KBM-7 (cell line): ENCODE measurements around the gene PRDM16.

Experiments used
- DNase-seq: peaks from one replicate; pipeline ENCODE4 v3.0.0-alpha.2; 2015
- in situ Hi-C: fragments of 300-500 bp; cut with MboI; formaldehyde crosslinking; loops from 2 replicates; pipeline ENCODE4 v1.14.3; 2020; ENCODE audit warnings: low sequenced_read_pairs, low pct_unique_long_range_greater_than_20kb, mixed read lengths

PRDM16 gene

DNA sequence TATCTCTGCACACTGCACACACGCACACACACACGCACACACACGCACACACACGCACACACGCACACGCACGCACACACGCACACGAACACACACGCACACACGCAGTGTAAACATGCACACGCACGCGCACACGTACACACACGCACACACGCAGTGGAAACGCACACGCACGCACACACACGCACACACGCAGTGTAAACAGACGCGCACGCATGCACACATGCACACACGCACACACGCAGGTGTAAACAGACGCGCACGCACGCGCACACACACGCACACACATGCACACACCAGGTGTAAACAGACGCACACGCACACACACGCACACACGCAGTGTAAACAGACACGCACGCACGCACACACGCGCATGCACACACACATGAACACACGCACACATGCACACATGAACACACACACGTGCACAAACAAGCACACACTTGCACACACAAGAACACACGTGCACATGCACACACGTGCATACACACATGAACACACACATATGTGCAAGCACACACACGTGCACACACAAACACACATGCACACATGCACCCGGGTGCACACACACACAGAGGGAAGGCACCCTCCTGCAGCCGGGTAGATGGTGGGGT is 45.2 kb downstream of the PRDM16 start:
- no peak for DNase-seq
- in situ Hi-C loops: no loop called here

DNA sequence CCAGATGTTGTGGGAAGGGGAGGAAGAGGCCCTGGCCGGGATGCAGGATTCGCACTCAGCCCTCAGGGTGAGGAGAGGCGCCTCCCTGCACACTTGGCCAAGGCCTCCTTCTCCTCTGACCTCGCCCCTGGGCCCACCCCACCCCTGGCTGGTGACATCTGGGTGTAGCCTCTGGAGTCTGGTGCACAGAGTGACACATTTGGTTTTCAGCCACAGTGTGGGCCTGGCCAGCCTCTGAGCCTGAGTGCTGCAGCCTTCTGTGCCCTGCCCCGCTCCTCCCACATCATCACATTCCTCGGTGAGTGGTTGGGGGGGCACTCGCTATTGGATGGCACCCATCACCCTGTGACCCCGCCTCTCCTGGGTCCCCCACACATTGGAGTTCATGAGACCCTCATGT is 45.8 kb downstream of the PRDM16 start:
- in situ Hi-C loops: no loop called here

DNA sequence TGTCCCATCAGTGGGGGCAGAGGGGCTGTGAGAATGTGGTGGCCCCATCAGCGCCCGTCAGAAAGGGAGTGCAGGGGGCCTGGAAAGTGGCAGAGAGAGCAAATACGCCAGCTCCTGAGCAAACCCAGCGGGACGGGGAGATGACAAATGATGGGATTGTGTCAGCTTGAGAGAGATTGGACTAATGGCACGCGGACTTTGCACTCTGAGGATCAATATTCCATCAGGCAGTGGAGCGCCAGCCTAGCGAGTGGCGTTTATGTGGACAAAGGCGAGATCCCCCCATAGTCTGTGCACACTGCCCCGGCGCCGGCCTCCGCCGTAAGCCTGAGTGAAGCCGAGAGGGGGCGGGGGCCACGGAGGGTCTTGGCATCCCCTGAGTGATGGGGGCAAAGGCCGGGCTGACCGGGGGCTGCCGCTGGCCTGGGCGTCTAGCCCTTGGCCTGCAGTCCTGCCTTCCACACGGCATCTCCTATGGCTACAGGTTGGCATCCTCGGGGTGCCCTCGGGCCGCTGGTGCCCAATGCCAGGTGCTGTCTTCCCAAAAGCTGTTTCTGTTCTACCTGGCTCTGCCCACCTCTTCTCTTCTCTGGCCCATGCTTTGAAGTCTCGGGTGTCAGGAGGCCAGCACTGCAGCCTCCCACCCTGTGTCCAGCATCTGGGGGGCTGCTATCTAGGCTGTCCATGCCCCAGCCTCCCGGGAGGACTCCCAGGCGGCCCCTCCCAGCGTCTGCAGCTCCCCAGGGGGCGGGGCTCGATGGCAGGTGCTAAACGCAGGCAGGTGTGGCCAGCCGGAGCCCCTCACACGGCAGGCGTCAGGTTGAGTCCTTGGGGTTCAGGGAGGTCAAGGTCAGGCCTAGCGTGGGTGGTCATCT is 46.5 kb downstream of the PRDM16 start:
- no peak for DNase-seq
- in situ Hi-C loops: no loop called here

More for the DNA sequence above, 45.8 kb downstream of the PRDM16 start:
- no peak for DNase-seq

DNA sequence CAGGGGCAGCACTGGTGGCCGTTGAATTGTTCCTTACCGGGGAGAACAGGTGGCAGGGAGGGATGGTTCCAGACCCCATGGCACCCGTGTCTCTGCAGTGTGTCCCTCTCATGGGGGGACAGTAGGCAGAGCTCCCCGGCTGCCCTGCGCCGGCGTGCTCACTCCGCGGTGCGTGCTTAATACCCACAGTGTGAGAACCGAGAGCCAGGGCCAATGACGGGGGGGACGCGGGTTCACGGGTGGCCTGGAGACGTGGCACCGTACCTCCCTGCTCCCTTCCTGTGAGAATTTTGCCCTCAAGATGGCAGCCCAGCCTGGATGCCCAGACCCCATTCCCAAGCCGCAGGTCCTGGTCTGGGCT is 47.1 kb downstream of the PRDM16 start:
- DNase-seq: no peak
- in situ Hi-C loops: no loop called here

DNA sequence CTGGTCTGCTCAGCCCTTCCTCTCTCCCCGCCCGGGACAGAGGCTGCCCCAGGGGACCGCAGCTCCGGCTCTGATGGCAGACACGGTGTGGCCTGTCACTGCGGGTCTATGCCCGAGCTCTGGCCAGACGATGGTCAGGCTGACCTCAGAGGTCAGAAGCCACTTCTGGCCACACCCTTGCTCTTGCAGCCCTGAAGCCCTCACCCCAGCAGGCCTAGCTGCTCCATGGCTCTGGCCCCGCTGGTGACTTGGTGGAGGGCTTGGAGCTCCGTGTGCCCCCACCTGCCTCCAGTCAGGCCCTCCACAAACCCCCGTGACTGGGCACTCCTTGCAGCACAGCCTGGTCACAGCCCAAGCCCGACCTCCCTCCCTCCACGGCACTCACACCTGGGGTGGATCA is 47.6 kb downstream of the PRDM16 start:
- no peak for DNase-seq
- in situ Hi-C loops: no loop called here

DNA sequence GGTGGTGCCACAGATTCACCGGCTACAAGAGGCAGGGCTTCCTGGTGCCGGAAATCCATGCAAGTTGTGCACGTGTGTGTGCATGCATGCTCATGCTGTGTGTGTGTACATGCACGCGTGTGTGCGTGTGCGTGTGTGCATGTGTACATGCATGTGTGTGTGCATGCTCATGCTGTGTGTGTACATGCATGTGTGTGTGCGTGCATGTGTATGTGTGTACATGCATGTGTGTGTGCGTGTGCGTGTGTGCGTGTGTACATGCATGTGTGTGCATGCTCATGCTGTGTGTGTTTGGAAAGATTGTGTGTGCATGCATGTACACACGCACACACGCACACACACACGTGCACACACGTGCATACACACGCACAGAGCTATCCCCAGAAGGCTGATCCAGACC is 48.9 kb downstream of the PRDM16 start:
- in situ Hi-C loops: no loop called here

DNA sequence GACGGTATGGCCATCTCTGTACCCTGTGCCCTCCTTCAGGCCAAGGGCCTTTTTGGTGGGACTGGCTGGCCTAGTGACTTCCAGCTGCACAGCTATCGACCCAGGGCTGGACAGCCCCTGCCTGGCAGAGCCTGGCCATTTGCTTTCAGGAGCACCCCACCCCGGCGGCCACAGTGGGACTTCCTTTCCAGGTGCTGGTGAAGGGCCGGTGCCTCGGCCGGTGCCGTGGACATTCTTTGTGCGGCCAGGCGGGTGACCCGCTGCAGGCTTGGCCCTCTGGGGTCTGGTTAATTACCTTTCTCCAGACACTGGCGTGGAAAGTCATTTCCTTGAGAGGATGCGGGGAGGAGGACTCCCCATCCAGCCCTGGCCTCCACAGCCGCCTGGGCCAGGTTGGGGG is 50.1 kb downstream of the PRDM16 start:
- in situ Hi-C loops: no loop called here

More for the DNA sequence above, 48.9 kb downstream of the PRDM16 start:
- DNase-seq: no peak

DNA sequence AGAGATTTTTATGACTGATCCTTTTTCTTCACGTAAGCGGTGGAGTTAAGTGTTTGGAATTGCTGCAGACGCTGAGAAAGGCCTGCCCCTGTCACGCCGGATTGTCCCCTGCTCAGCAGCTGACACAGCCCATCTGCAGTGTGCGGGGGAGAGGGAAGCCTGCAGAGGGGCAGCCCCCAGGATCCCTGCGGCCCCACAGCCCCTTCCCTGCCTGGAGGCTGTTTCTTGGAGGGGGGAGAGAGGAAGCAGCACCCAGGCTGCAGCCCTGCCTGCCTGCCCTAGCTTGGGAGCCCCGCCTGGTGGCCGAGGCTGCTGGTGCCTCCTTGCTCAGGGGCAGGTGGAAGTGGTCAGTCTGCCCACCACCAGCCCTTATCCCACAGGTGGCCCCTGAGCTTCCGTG is 50.7 kb downstream of the PRDM16 start:
- in situ Hi-C loops: no loop called here
- no peak for DNase-seq

More for the DNA sequence above, 50.1 kb downstream of the PRDM16 start:
- no peak for DNase-seq

DNA sequence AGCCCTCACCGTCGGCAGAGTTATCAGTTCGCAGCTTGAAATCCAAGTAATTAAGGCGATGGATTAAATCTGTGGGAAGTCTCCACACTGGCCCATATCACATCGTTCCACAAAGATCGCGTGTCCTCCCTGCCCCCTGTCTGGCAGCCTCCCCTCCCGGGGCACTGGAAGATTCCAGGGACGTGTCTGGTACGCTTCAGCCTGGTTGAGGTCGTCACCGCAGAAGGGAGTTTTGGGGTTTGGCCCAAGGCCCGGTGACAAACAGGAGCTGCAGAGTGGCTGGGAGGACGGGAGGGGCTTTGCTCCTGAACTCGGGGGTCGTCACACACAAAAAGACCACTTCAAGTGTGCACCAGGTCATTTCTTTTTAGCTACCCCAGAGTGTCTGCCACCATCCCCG is 51.1 kb downstream of the PRDM16 start:
- in situ Hi-C loops: no loop called here
- DNase-seq: no peak

DNA sequence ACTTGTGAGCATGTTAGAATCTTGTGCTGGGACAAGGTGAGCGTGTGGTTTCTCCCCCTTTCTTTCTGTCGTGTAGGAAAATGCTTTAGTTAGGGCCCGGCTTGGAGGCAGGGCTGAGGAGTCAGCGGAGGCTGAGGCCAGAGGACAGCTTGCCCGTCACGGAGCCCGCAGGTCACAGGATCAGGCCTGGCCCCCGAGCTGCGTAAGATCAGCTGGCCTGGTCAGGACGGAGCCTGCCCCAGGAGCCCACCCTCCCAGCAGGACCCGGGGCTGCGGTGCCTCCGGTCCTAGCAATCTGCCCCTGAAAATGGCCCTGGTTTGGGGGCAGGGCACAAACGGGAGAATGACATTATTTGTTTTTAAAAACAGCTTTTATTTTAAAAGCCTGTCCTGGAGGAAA is 52.0 kb downstream of the PRDM16 start:
- no peak for DNase-seq
- in situ Hi-C loops: no loop called here

DNA sequence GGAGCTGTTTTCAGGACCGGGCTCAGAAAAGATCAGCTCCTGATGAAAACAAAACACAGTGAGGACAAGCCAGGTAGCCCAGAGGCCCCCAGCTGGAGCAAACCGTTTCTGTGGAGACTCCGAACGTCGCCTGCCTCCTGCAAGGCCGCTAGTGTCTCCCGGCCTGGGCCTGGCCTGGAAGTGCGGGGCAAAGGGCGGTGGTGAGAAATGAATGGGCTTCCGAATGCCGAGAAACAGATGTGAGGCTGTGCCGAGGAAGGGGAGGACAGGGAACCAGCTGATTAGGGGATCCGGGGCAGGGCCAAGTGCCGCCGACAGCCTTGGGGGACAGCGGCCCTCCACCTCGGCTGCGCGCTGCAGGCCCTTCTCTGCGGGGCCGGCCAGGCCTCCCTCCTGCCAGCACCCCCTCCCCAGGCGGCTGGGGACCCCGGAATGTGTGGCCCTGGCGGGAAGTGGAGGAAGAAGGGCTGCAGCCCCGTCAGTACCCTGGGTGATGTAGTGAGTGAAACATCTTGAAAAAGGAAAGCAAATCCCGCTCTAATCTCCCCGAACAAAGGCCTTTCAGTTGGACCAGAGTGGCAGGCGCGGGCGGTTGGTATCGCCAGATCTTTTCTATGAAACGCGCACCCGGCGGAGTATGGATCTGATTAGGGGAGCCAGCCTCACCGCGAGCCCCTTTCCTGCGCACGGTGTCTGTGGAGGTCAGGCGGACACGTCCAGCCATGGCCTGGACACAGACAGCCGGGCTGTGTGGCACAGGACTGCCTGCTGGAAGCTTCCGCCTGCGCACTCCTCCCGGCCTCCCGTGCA is 52.6 kb downstream of the PRDM16 start:
- no peak for DNase-seq
- in situ Hi-C loops: no loop called here

DNA sequence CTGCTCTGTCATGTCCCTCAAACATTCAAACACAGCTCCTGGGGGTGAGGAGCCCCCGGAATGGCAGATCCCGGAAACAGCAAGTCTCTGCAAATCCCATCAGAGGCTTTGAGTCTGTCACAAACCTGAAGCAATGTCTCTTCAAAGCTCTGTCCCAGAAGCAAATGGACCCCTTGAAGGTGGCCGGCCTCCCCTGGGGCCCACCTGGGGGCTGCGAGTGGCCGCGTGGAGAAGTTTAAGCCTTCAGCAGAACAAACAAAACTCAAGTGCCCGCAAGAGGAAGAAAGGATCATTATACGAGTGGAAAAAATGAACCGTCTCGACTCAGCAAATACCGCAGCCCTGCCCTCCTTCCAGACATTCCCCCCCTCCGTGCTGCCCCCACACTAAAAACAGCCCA is 53.3 kb downstream of the PRDM16 start:
- no peak for DNase-seq
- in situ Hi-C loops: no loop called here

DNA sequence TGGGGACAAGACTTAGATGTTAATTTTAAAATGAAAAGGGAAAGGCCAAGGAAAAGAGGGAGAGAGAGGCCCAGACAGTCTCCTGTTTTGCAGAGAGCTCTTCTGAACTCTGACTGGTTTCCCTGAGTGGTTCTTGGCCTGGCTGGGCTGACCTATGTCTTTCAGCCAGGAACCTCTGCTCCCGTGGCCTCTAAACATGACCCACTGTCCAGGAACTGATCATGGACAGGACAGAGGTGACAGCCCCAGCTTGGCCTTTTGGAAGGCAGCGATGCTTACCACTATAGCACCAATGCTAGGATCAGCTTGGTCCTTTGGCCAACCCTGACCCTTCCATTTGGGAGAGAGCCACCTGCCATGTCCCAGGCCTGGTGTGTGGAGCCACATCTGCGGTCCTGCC is 55.2 kb downstream of the PRDM16 start:
- DNase-seq: no peak
- in situ Hi-C loops: no loop called here

DNA sequence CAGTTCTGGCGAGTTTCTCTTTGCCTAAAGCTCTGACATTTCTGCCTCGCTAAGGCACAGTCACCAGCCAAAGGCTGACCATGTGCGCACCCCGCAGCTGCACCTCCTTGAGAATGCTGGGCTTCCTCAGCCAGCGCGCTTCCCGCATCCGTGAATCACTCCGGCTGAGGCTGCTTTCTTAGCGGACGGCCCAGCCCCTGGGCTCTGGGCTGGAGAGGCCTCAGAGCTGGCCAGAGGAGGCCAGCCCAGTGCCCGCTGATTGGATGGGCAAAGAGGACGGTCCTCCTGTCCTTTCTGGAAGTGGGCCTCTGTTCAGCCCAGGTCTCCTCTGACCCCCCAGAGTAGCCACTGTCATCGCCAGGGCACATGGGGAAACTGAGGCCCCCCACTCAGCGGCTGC is 56.1 kb downstream of the PRDM16 start:
- in situ Hi-C loops: no loop called here
- DNase-seq: no peak

DNA sequence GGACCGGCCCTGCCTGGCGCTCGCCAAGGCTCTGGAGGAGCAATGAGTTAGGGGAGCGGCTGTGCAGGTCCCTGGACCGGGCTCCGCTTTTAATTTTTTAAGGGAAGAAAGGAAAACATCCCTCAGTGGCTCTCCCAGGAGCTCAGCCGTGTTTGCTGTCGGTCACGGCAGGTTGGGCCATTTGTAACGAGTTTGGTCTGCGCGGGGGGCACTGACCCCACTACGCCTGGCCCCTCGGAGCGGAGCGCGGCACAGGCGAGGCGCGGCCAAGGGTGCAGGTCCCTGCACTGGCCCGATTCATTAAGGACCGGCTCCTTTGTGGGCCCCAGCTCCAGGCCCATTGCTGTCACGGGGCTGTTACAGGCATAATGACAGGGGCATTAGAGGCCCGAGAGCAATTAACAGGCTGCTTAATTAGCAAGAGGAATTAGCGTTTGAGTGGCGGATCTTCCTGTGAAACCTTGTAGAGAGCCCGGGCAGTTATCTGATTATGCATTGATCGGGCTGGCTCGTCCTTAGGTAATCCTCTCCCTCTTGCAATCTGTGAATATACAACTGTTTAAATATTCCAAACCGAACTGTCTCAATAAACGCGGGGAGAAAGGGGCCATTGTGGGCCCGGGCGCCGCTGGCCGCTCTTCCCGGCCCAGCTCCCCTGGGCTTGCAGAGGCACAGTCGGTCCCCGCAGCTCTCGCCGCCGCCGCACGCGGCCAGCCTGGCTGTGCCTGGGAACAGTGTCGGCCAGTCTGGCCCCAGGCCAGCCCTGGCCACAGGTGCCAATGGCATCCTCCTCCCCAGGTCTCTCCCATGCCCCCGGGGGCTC is 56.8 kb downstream of the PRDM16 start:
- in situ Hi-C loops: no loop called here
- DNase-seq: no peak

DNA sequence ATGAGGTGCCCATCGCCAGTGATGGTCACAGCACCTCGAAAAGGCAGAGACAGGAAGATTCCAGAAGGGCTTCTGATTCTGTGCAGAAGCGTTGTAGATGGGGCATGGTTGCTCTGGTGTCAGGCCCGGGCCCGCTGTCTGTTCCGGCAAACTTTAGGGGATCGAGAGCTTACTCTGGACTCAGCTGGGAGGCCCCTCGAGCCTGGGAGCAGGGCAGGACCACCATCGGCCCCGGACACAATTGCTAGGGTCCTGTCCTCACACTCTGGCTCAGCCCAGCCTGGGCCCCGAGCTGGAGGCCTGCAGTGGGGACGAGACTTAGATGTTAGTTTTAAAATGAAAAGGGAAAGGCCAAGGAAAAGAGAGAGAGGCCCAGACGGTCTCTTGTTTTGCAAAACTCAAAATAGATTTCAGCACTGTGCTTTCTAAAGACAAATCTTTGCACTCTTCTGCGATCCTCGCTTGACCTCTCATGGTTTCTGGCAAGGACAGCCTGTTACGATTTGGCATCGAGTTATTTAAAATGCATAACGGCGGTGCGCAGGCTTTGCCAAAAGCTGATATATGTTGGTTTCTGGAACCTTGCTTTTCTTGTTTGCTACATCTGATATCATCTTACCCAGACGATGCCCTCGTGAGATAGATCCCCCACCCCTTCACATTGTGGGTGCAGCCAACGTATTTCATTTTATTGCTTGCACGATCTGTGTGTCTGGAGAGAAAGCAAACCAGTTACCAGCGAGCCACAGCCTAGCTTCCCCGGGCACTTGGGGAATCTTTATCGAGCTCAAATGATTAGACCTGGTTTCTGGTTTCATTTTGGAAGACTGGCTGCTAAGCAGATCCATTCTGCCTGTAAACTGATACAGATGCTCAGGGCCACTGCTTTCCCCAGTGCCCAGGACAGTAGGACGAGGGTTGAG is 58.0 kb downstream of the PRDM16 start:
- no peak for DNase-seq
- in situ Hi-C loops: no loop called here

DNA sequence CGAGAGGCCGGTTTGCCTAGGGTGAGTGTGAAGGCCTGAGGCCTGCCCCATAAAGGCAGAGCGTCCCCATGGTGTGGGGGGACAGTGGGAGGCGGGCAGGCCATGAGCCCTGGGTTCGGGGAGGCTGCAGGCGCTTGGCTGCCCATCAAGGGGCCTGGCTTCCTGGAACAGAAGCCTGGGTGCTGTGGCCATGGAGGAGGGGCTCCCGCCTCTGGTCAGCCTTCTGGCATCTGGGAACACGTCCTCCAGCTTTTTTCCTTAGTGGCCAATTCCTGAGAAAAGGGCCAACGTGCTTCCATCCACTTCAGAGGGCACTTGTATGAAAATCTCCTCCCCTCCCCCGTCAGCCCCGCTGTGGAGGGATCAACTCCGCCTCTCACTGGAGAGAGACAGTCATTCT is 58.7 kb downstream of the PRDM16 start:
- in situ Hi-C loops: no loop called here
- no peak for DNase-seq

DNA sequence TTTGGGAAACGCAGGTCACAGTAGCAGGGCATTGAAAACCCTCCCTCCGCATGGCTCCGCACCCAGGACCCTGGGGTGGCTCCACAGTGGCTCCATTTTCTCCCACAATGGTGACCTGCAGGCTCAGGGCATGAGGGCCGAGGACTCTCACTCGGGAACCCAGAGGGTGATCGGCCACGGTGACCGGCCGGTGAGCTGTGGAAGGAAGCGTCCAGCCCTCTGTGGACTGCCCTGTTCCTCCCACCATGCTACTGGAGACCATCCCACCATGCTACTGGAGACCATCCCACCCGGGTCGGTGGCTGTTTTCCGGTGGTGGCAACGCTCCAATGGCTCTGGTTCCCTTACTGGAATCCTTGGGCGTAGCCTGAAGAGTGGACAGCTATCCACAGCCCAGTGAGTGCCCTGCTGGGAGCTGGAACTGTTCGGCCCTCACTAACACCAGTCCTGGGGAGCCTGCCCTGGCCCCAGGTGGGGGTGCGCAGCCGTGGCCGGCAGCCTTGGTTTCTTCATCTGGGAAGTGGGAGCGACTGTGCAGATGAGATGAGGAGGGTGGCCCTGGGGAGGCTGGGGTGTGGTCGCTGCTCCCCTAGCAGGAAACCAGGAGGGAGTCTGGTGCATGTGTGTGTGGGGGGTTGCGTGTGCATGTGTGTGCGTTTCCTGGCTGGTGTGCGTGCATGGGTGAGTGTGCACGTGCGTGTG is 59.6 kb downstream of the PRDM16 start:
- in situ Hi-C loops: no loop called here
- no peak for DNase-seq
